ENCODE measurements around the gene SLCO1C1.
"Not testable (repeated sequence)": the region's sequence is repeated elsewhere in the genome, so short reads cannot be mapped to it uniquely, and the experiment has no call there.

Gene SLCO1C1

GRCh38 chr12:20716985-20717384, 21.9 kb downstream of the SLCO1C1 start:
- Histone ChIP-seq H3K9ac (ENCODE audit: low read length) (no peak overlapping the region), H3K4me1 (ENCODE audit: insufficient read depth, low read length) (no peaks in the 10 kb centered on the region), H3K9me3 (ENCODE audit: low read length) (no peaks in the 10 kb centered on the region), H3K27me3 (ENCODE audit: control insufficient read depth in 1 of 2, insufficient read depth in 2 of 2, low read length in 2 of 2) (no peaks in the 10 kb centered on the region), H3K27ac (ENCODE audit: low read depth, low read length) (no peak overlapping the region), H3K36me3 (ENCODE audit: insufficient read depth, low read length) (no peaks in the 10 kb centered on the region), H3K4me3 (ENCODE audit: low read depth in 1 of 2, low read length in 2 of 2) (no peak overlapping the region)

GRCh38 chr12:20718294-20718693, 23.2 kb downstream of the SLCO1C1 start:
- Histone ChIP-seq H3K9me3 (ENCODE audit: low read length) (no peaks in the 10 kb centered on the region), H3K27ac (ENCODE audit: low read depth, low read length) (no peak overlapping the region), H3K4me1 (ENCODE audit: insufficient read depth, low read length) (no peaks in the 10 kb centered on the region), H3K4me3 (ENCODE audit: low read depth in 1 of 2, low read length in 2 of 2) (no peak overlapping the region), H3K36me3 (ENCODE audit: insufficient read depth, low read length) (no peaks in the 10 kb centered on the region), H3K27me3 (ENCODE audit: control insufficient read depth in 1 of 2, insufficient read depth in 2 of 2, low read length in 2 of 2) (no peaks in the 10 kb centered on the region), H3K9ac (ENCODE audit: low read length) (no peak overlapping the region)

- Histone ChIP-seq H3K27me3 (ENCODE audit: control insufficient read depth in 1 of 2, insufficient read depth in 2 of 2, low read length in 2 of 2) (no peaks in the 10 kb centered on the region), H3K4me3 (ENCODE audit: low read depth in 1 of 2, low read length in 2 of 2) (no peak overlapping the region), H3K9me3 (ENCODE audit: low read length) (no peaks in the 10 kb centered on the region), H3K36me3 (ENCODE audit: insufficient read depth, low read length) (no peaks in the 10 kb centered on the region), H3K27ac (ENCODE audit: low read depth, low read length) (no peak overlapping the region), H3K9ac (ENCODE audit: low read length) (no peak overlapping the region), H3K4me1 (ENCODE audit: insufficient read depth, low read length) (no peaks in the 10 kb centered on the region)
Observed at GRCh38 chr12:20722142-20722541, 27.0 kb downstream of the SLCO1C1 start.

- Histone ChIP-seq H3K9ac (ENCODE audit: low read length) (no peak overlapping the region), H3K9me3 (ENCODE audit: low read length) (no peaks in the 10 kb centered on the region), H3K4me1 (ENCODE audit: insufficient read depth, low read length) (no peaks in the 10 kb centered on the region), H3K36me3 (ENCODE audit: insufficient read depth, low read length) (no peaks in the 10 kb centered on the region), H3K27ac (ENCODE audit: low read depth, low read length) (no peak overlapping the region), H3K27me3 (ENCODE audit: control insufficient read depth in 1 of 2, insufficient read depth in 2 of 2, low read length in 2 of 2) (no peaks in the 10 kb centered on the region), H3K4me3 (ENCODE audit: low read depth in 1 of 2, low read length in 2 of 2) (no peak overlapping the region)
Observed at GRCh38 chr12:20731274-20731673, 36.1 kb downstream of the SLCO1C1 start.

GRCh38 chr12:20740972-20741371, 45.8 kb downstream of the SLCO1C1 start:
- Histone ChIP-seq H3K4me3 (ENCODE audit: low read depth in 1 of 2, low read length in 2 of 2) (no peak overlapping the region), H3K4me1 (ENCODE audit: insufficient read depth, low read length) (no peaks in the 10 kb centered on the region), H3K9me3 (ENCODE audit: low read length) (no peaks in the 10 kb centered on the region), H3K9ac (ENCODE audit: low read length) (no peak overlapping the region), H3K27me3 (ENCODE audit: control insufficient read depth in 1 of 2, insufficient read depth in 2 of 2, low read length in 2 of 2) (no peaks in the 10 kb centered on the region), H3K36me3 (ENCODE audit: insufficient read depth, low read length) (no peaks in the 10 kb centered on the region), H3K27ac (ENCODE audit: low read depth, low read length) (no peak overlapping the region)

- Histone ChIP-seq H3K4me1 (ENCODE audit: insufficient read depth, low read length) (no peaks in the 10 kb centered on the region), H3K9ac (ENCODE audit: low read length) (no peak overlapping the region), H3K9me3 (ENCODE audit: low read length) (no peaks in the 10 kb centered on the region), H3K4me3 (ENCODE audit: low read depth in 1 of 2, low read length in 2 of 2) (no peak overlapping the region), H3K36me3 (ENCODE audit: insufficient read depth, low read length) (no peaks in the 10 kb centered on the region), H3K27me3 (ENCODE audit: control insufficient read depth in 1 of 2, insufficient read depth in 2 of 2, low read length in 2 of 2) (no peaks in the 10 kb centered on the region), H3K27ac (ENCODE audit: low read depth, low read length) (no peak overlapping the region)
Observed at GRCh38 chr12:20748198-20748597, 53.1 kb downstream of the SLCO1C1 start.

- no peaks in the 10 kb centered on the region for H3K9me3 ChIP-seq (ENCODE audit: low read length)
- H3K27me3 ChIP-seq (ENCODE audit: control insufficient read depth in 1 of 2, insufficient read depth in 2 of 2, low read length in 2 of 2): no peaks in the 10 kb centered on the region
- no peak overlapping the region for H3K27ac ChIP-seq (ENCODE audit: low read depth, low read length)
- H3K4me1 ChIP-seq (ENCODE audit: insufficient read depth, low read length): no peaks in the 10 kb centered on the region
- no peak overlapping the region for H3K4me3 ChIP-seq (ENCODE audit: low read depth in 1 of 2, low read length in 2 of 2)
- no peaks in the 10 kb centered on the region for H3K36me3 ChIP-seq (ENCODE audit: insufficient read depth, low read length)
- H3K9ac ChIP-seq (ENCODE audit: low read length): no peak overlapping the region
Observed at GRCh38 chr12:20751046-20751445, 55.9 kb downstream of the SLCO1C1 start.

GRCh38 chr12:20777420-20777819, 82.3 kb downstream of the SLCO1C1 start:
- Histone ChIP-seq H3K4me3 (ENCODE audit: low read depth in 1 of 2, low read length in 2 of 2) (no peak overlapping the region), H3K27me3 (ENCODE audit: control insufficient read depth in 1 of 2, insufficient read depth in 2 of 2, low read length in 2 of 2) (no peaks in the 10 kb centered on the region), H3K27ac (ENCODE audit: low read depth, low read length) (no peak overlapping the region), H3K9me3 (ENCODE audit: low read length) (no peaks in the 10 kb centered on the region), H3K9ac (ENCODE audit: low read length) (no peak overlapping the region), H3K36me3 (ENCODE audit: insufficient read depth, low read length) (no peaks in the 10 kb centered on the region), H3K4me1 (ENCODE audit: insufficient read depth, low read length) (no peaks in the 10 kb centered on the region)

GRCh38 chr12:20778969-20779368, 83.8 kb downstream of the SLCO1C1 start:
- no peak overlapping the region for H3K4me3 ChIP-seq (ENCODE audit: low read depth in 1 of 2, low read length in 2 of 2)
- no peaks in the 10 kb centered on the region for H3K4me1 ChIP-seq (ENCODE audit: insufficient read depth, low read length)
- no peaks in the 10 kb centered on the region for H3K36me3 ChIP-seq (ENCODE audit: insufficient read depth, low read length)
- no peak overlapping the region for H3K27ac ChIP-seq (ENCODE audit: low read depth, low read length)
- no peaks in the 10 kb centered on the region for H3K27me3 ChIP-seq (ENCODE audit: control insufficient read depth in 1 of 2, insufficient read depth in 2 of 2, low read length in 2 of 2)
- no peak overlapping the region for H3K9ac ChIP-seq (ENCODE audit: low read length)
- no peaks in the 10 kb centered on the region for H3K9me3 ChIP-seq (ENCODE audit: low read length)

- H3K4me1 ChIP-seq (ENCODE audit: insufficient read depth, low read length); H3K9me3 ChIP-seq (ENCODE audit: low read length); H3K9ac ChIP-seq (ENCODE audit: low read length); H3K27me3 ChIP-seq (ENCODE audit: control insufficient read depth in 1 of 2, insufficient read depth in 2 of 2, low read length in 2 of 2); H3K4me3 ChIP-seq (ENCODE audit: low read depth in 1 of 2, low read length in 2 of 2); H3K36me3 ChIP-seq (ENCODE audit: insufficient read depth, low read length); H3K27ac ChIP-seq (ENCODE audit: low read depth, low read length): not testable (repeated sequence)
Observed at GRCh38 chr12:20779971-20780370, 84.8 kb downstream of the SLCO1C1 start.

- not testable (repeated sequence) for H3K27me3 ChIP-seq (ENCODE audit: control insufficient read depth in 1 of 2, insufficient read depth in 2 of 2, low read length in 2 of 2); H3K36me3 ChIP-seq (ENCODE audit: insufficient read depth, low read length); H3K4me3 ChIP-seq (ENCODE audit: low read depth in 1 of 2, low read length in 2 of 2); H3K9ac ChIP-seq (ENCODE audit: low read length); H3K27ac ChIP-seq (ENCODE audit: low read depth, low read length); H3K9me3 ChIP-seq (ENCODE audit: low read length); H3K4me1 ChIP-seq (ENCODE audit: insufficient read depth, low read length)
Observed at GRCh38 chr12:20783796-20784357, 88.7 kb downstream of the SLCO1C1 start.

- Histone ChIP-seq H3K4me1 (ENCODE audit: insufficient read depth, low read length) (no peaks in the 10 kb centered on the region), H3K27me3 (ENCODE audit: control insufficient read depth in 1 of 2, insufficient read depth in 2 of 2, low read length in 2 of 2) (no peaks in the 10 kb centered on the region), H3K36me3 (ENCODE audit: insufficient read depth, low read length) (no peaks in the 10 kb centered on the region), H3K9ac (ENCODE audit: low read length) (no peak overlapping the region), H3K27ac (ENCODE audit: low read depth, low read length) (no peak overlapping the region), H3K9me3 (ENCODE audit: low read length) (no peaks in the 10 kb centered on the region), H3K4me3 (ENCODE audit: low read depth in 1 of 2, low read length in 2 of 2) (no peak overlapping the region)
Observed at GRCh38 chr12:20792971-20793370, 97.8 kb downstream of the SLCO1C1 start.
